HepG2 (cell line): Measurements from ENCODE around the gene CDCA5. TPM values are rescaled to one million over a fixed set of nuclear protein-coding genes. Genes with fewer than 3 reads are reported as not detected.

Experiments
- AGO1 ChIP-seq: fragments of 200-400 bp; formaldehyde crosslinking; IDR thresholded peaks from 2 replicates; pipeline ENCODE4 v1.6.1; 2017; ENCODE audit warnings: mild to moderate bottlenecking, low read depth, low read length, moderate library complexity; ENCODE audit not compliant: poor library complexity, severe bottlenecking
- ARID2 ChIP-seq: sonication (generic); formaldehyde crosslinking; IDR thresholded peaks from 2 replicates; pipeline ENCODE4 v1.8.1; 2022; ENCODE audit warnings: mild to moderate bottlenecking, missing genetic modification reagents, borderline replicate concordance
- CBX5 ChIP-seq: sonication (generic); formaldehyde crosslinking; IDR thresholded peaks from 2 replicates; pipeline ENCODE4 v1.4.0; 2020; ENCODE audit warnings: missing genetic modification reagents, borderline replicate concordance
- HNRNPUL1 ChIP-seq: fragments of 200-400 bp; formaldehyde crosslinking; IDR thresholded peaks from 2 replicates; pipeline ENCODE4 v1.6.1; 2017; ENCODE audit warnings: low read depth, mild to moderate bottlenecking, low read length, moderate library complexity
- IRF1 ChIP-seq: sonication (generic); formaldehyde crosslinking; IDR thresholded peaks from 2 replicates; pipeline ENCODE4 v1.4.0; 2020; ENCODE audit warnings: low read depth, mild to moderate bottlenecking, missing genetic modification reagents
- JUND ChIP-seq: sonication (generic); formaldehyde crosslinking; IDR thresholded peaks from 2 replicates; pipeline ENCODE4 v1.8.0; 2022; ENCODE audit warnings: mild to moderate bottlenecking, missing genetic modification reagents
- KAT7 ChIP-seq: IDR thresholded peaks from 2 replicates; pipeline ENCODE4 v1.6.1; 2018; ENCODE audit warnings: borderline replicate concordance, missing compliant biosample characterization
- NFE2L2 ChIP-seq: fragments of 150-350 bp; IDR thresholded peaks from 2 replicates; pipeline ENCODE4 v1.6.1; 2014; ENCODE audit warnings: low read length
- NR1H2 ChIP-seq: sonication (generic); formaldehyde crosslinking; IDR thresholded peaks from 2 replicates; pipeline ENCODE4 v1.8.1; 2022; ENCODE audit warnings: low read depth, missing genetic modification reagents, borderline replicate concordance
- RAD21 ChIP-seq: fragments of 450-650 bp; formaldehyde crosslinking; IDR thresholded peaks from 2 replicates; pipeline ENCODE4 v1.5.0; 2020; ENCODE audit warnings: mild to moderate bottlenecking
- SATB2 ChIP-seq: sonication (generic); formaldehyde crosslinking; IDR thresholded peaks from 2 replicates; pipeline ENCODE4 v1.5.0; 2020; ENCODE audit warnings: missing genetic modification reagents
- SMYD3 ChIP-seq: sonication (generic); formaldehyde crosslinking; IDR thresholded peaks from 2 replicates; pipeline ENCODE4 v1.8.1; 2023; ENCODE audit warnings: mild to moderate bottlenecking, missing genetic modification reagents
- TGIF2 ChIP-seq: IDR thresholded peaks from 2 replicates; pipeline ENCODE4 v1.6.1; 2016; ENCODE audit warnings: control low read depth, missing compliant biosample characterization
- TMF1 ChIP-seq: sonication (generic); formaldehyde crosslinking; IDR thresholded peaks from 2 replicates; pipeline ENCODE4 v1.8.1; 2022; ENCODE audit warnings: low read depth, missing genetic modification reagents
- ZBTB3 ChIP-seq: sonication (generic); formaldehyde crosslinking; IDR thresholded peaks from 2 replicates; pipeline ENCODE4 v1.4.0; 2020; ENCODE audit warnings: low read depth, mild to moderate bottlenecking, moderate library complexity, missing genetic modification reagents, borderline replicate concordance
- ZNF589 ChIP-seq: sonication (generic); formaldehyde crosslinking; conservative IDR thresholded peaks from 2 replicates; pipeline ENCODE4 v1.8.0; 2022; ENCODE audit warnings: mild to moderate bottlenecking, moderate library complexity, missing genetic modification reagents
- ZNF674 ChIP-seq: sonication (generic); formaldehyde crosslinking; IDR thresholded peaks from 2 replicates; pipeline ENCODE4 v1.5.0; 2020; ENCODE audit warnings: low read depth, mild to moderate bottlenecking, missing genetic modification reagents
- ZNF788 ChIP-seq: sonication (generic); formaldehyde crosslinking; IDR thresholded peaks from 2 replicates; pipeline ENCODE4 v1.5.0; 2020; ENCODE audit warnings: mild to moderate bottlenecking, missing genetic modification reagents, borderline replicate concordance
- ZNF790 ChIP-seq: sonication (generic); formaldehyde crosslinking; IDR thresholded peaks from 2 replicates; pipeline ENCODE4 v1.8.0; 2022; ENCODE audit warnings: missing genetic modification reagents, mild to moderate bottlenecking, borderline replicate concordance
- polyA plus RNA-seq, 8 experiments: library from polyadenylated mRNA; depleted of rRNA in 3 of 8; stranded (reverse) in 7 of 8; unstranded in 1 of 8; fragments of >200 nt; fragmentation: Illumina TruSeq in 4 of 8; extraction: Trizol in 4 of 8; gene quantifications; 2 replicates each; pipeline versions ENCODE4 v1.2.1 to v1.2.3, GENCODE V29; 2011 to 2016; ENCODE audit warnings: low read depth in 4 of 8, missing spikeins in 1 of 8, mixed read lengths in 1 of 8; ENCODE audit not compliant: insufficient read depth in 1 of 8
- total RNA-seq, 5 experiments: library from RNA; depleted of rRNA; stranded (reverse); fragments of >200 nt; fragmentation: Illumina TruSeq; extraction: Trizol; gene quantifications; 2 replicates each; pipeline ENCODE4 v1.2.3, GENCODE V29; 2016; ENCODE audit warnings: low read depth in 1 of 5
- TF ChIP-seq, protein P1 (sequence below): sonication (generic); formaldehyde crosslinking; IDR thresholded peaks from 2 replicates; pipeline ENCODE4 v1.5.1; 2020; ENCODE audit warnings: mild to moderate bottlenecking, missing genetic modification reagents, moderate library complexity
- TF ChIP-seq, protein P2 (sequence below): sonication (generic); formaldehyde crosslinking; IDR thresholded peaks from 2 replicates; pipeline ENCODE4 v1.5.1; 2020; ENCODE audit warnings: missing genetic modification reagents, mild to moderate bottlenecking, borderline replicate concordance

CDCA5 gene
- total and polyA plus RNA-seq, 2 of the 13 experiments (the other 11 are each of a cell fraction or from before 2014, with no cell fraction given): 13.5 to 50.6 TPM

DNA sequence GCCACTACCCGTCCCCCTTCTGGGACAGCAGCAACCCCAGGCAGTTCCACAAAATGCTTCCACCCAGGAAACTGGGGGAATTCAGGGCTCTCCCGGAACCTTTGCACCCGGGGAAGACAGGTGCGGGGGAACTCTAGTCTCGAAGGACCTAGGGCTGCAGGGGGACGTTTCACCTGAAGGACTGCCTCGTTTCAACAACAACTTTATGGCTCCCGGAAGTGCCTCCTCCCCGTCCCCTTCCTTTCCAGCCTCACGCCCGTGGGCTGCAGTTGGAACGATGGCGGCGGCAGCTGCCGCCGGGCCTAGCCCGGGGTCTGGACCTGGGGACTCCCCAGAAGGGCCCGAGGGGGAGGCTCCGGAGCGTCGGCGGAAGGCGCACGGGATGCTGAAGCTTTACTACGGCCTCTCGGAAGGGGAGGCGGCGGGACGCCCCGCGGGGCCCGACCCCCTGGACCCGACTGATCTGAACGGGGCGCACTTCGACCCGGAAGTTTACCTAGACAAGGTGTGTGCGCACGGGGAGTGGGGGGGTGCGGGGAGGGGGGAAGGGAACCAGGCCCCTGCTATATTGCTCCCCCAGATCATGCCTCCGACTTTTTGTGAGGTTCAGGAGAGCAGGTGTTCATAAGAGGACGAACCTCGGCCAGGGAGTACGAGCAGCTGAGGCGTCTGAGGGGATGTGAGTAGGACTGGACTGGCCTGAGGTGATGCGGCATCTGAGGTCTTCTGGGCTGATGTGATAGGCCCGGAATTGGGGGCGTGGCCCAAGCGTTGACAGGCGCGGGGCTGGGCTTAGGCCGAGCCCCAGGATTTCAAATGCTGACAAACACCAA, 12.3 kb upstream of the CDCA5 start, which contains the start of gene VPS51 (continued):
- no peak for TF ChIP-seq ARID2 (CRISPR knock-in tag)
- TF ChIP-seq ZNF589 (CRISPR knock-in tag): 0 out of 2 replicates have a peak, but pooled peaks have one; percentile 39
- TF ChIP-seq RAD21 (CRISPR knock-in tag): peak; percentile 48; the same call in 1 of the 2 replicates
- TF ChIP-seq ZNF788 (CRISPR knock-in tag): peak; percentile 97
- TF ChIP-seq, protein P1, sequence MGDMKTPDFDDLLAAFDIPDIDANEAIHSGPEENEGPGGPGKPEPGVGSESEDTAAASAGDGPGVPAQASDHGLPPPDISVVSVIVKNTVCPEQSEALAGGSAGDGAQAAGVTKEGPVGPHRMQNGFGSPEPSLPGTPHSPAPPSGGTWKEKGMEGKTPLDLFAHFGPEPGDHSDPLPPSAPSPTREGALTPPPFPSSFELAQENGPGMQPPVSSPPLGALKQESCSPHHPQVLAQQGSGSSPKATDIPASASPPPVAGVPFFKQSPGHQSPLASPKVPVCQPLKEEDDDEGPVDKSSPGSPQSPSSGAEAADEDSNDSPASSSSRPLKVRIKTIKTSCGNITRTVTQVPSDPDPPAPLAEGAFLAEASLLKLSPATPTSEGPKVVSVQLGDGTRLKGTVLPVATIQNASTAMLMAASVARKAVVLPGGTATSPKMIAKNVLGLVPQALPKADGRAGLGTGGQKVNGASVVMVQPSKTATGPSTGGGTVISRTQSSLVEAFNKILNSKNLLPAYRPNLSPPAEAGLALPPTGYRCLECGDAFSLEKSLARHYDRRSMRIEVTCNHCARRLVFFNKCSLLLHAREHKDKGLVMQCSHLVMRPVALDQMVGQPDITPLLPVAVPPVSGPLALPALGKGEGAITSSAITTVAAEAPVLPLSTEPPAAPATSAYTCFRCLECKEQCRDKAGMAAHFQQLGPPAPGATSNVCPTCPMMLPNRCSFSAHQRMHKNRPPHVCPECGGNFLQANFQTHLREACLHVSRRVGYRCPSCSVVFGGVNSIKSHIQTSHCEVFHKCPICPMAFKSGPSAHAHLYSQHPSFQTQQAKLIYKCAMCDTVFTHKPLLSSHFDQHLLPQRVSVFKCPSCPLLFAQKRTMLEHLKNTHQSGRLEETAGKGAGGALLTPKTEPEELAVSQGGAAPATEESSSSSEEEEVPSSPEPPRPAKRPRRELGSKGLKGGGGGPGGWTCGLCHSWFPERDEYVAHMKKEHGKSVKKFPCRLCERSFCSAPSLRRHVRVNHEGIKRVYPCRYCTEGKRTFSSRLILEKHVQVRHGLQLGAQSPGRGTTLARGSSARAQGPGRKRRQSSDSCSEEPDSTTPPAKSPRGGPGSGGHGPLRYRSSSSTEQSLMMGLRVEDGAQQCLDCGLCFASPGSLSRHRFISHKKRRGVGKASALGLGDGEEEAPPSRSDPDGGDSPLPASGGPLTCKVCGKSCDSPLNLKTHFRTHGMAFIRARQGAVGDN (CRISPR knock-in tag): peak; percentile 81
- TF ChIP-seq KAT7 (CRISPR knock-in tag): peak; percentile 41; the same call in 1 of the 2 replicates
- peak; percentile 64 for TF ChIP-seq AGO1
- TF ChIP-seq, protein P2, sequence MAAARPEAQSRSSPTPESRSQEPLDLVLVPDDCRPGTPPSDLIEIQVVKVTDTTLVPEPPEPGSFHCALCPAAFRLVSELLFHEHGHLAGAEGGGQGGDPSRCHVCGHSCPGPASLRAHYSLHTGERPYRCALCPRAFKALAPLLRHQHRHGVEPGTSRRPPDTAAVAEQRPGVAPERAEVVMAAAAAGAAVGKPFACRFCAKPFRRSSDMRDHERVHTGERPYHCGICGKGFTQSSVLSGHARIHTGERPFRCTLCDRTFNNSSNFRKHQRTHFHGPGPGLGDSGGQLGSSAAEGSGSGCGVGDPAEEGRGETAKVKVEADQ (CRISPR knock-in tag): peak; percentile 25; the same call in 1 of the 2 replicates
- no peak for TF ChIP-seq TMF1 (CRISPR knock-in tag)
- TF ChIP-seq ZNF790: no peak
- no peak for TF ChIP-seq ZBTB3 (CRISPR knock-in tag)
- no peak for TF ChIP-seq HNRNPUL1
- no peak for TF ChIP-seq SATB2 (CRISPR knock-in tag)
- peak; percentile 89; the same call in 1 of the 2 replicates for TF ChIP-seq TGIF2 (CRISPR knock-in tag)
- no peak for TF ChIP-seq IRF1 (CRISPR knock-in tag)
- no peak for TF ChIP-seq ZNF674 (CRISPR knock-in tag)
- peak; percentile 27; the same call in 1 of the 2 replicates for TF ChIP-seq NFE2L2
- TF ChIP-seq CBX5 (CRISPR knock-in tag): peak; percentile 82; the same call in 1 of the 2 replicates
- no peak for TF ChIP-seq NR1H2 (CRISPR knock-in tag)
- no peak for TF ChIP-seq SMYD3 (CRISPR knock-in tag)
- TF ChIP-seq JUND (CRISPR knock-in tag): no peak
